ENCODE data around the gene DGKA. TPM values are rescaled to one million over a fixed set of nuclear protein-coding genes. Genes with fewer than 3 reads are reported as not detected.

The DGKA gene
- total and polyA plus RNA-seq, 2 of the 13 experiments (the other 11 are each of a cell fraction or from before 2014, with no cell fraction given): 2.4 to 5.4 TPM

DNA sequence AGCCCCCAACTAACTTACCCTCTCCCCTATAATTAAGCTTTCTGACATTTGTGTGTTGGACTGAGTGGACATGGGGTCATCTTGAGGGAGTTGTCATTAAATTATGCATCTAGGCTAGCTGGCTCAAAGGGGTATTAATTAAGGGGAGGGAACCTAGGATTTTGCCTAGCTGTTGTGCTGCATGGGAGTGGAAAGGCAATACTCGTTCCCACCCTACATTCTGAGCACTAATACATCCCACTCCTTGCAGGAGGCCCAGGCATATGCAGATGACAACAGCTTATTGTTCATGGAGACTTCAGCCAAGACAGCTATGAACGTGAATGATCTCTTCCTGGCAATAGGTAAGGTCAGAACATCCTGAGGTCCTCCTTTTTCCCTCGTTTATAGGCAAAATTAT, 60.1 kb downstream of the DGKA start:
- ATAC-seq: no peak
- ChIA-PET POLR2A (interaction anchor here (1.4 kb wide), 1 partner anchor 17 kb away, joined by 8 read pairs; the partner anchor contains the start of gene RAB5B), CTCF (ENCODE audit: low intra/inter-chr PET ratio, low total read pairs) (no interaction called here)
- Histone ChIP-seq H3K4me3 (replicated peaks in 1 of 3; ENCODE audit: insufficient read depth in 1 of 3, low read depth in 2 of 3, low read length in 3 of 3) (no peak overlapping the region), H3K9ac (ENCODE audit: insufficient read depth, low read depth, low read length) (no peak overlapping the region), H3K4me2 (ENCODE audit: low read depth, low read length) (no peak overlapping the region), H3K79me2 (ENCODE audit: insufficient read depth, low read length) (no peaks in the 10 kb centered on the region), H3K36me3 (replicated peaks in 1 of 2; ENCODE audit: control insufficient read depth in 1 of 2, insufficient read depth in 2 of 2, low read length in 2 of 2) (peaks cover 19 to 48% of the 10 kb centered on the region in 2 experiments), H2AFZ (ENCODE audit: low read length) (no peak overlapping the region), H3K9me3 (ENCODE audit: low read length) (no peaks in the 10 kb centered on the region), H3K27ac (ENCODE audit: extremely low read length, insufficient read depth, low read length) (no peak overlapping the region), H3K4me1 (ENCODE audit: insufficient read depth, low read length) (peaks cover 13% of the 10 kb centered on the region), H4K20me1 (ENCODE audit: insufficient read depth, low read length) (no peaks in the 10 kb centered on the region), H3K27me3 (ENCODE audit: control insufficient read depth in 1 of 2, insufficient read depth in 2 of 2, low read length in 2 of 2) (no peaks in the 10 kb centered on the region)
- intact Hi-C loops (cut with micrococcal nuclease; ENCODE audit: unreplicated experiment) (no loop called here), in situ Hi-C loops (cut with HindIII; ENCODE audit: extremely low pct_ligation_motif_present, low pct_unique_long_range_greater_than_20kb) (no loop called here)
- no peak for FAIRE-seq
- no peak for DNase-seq (ENCODE audit: low spot score)
- no TSS peak for BruUV-seq (replicated peaks)
- 94% methylated on average over 3 of the region's 3 CpGs for WGBS (ENCODE audit: low lambda C conversion rate)
- no peak for TF ChIP-seq MIXL1 (CRISPR knock-in tag; IDR thresholded peaks at IDR 0.05)
- no peak for TF ChIP-seq KLF6 (CRISPR knock-in tag; IDR thresholded peaks at IDR 0.05)
- TF ChIP-seq, protein P1, sequence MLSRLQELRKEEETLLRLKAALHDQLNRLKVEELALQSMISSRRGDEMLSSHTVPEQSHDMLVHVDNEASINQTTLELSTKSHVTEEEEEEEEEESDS (CRISPR knock-in tag; IDR thresholded peaks at IDR 0.05; ENCODE audit: borderline replicate concordance): no peak
- TF ChIP-seq, protein P2, sequence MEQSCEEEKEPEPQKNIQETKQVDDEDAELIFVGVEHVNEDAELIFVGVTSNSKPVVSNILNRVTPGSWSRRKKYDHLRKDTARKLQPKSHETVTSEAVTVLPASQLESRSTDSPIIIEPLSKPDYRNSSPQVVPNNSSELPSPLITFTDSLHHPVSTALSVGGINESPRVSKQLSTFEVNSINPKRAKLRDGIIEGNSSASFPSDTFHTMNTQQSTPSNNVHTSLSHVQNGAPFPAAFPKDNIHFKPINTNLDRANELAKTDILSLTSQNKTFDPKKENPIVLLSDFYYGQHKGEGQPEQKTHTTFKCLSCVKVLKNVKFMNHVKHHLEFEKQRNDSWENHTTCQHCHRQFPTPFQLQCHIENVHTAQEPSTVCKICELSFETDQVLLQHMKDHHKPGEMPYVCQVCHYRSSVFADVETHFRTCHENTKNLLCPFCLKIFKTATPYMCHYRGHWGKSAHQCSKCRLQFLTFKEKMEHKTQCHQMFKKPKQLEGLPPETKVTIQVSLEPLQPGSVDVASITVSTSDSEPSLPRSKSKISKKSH (CRISPR knock-in tag; IDR thresholded peaks at IDR 0.05; ENCODE audit: borderline replicate concordance): no peak
- TF ChIP-seq KAT8 (CRISPR knock-in tag; IDR thresholded peaks at IDR 0.05): no peak
- TF ChIP-seq, protein P3, sequence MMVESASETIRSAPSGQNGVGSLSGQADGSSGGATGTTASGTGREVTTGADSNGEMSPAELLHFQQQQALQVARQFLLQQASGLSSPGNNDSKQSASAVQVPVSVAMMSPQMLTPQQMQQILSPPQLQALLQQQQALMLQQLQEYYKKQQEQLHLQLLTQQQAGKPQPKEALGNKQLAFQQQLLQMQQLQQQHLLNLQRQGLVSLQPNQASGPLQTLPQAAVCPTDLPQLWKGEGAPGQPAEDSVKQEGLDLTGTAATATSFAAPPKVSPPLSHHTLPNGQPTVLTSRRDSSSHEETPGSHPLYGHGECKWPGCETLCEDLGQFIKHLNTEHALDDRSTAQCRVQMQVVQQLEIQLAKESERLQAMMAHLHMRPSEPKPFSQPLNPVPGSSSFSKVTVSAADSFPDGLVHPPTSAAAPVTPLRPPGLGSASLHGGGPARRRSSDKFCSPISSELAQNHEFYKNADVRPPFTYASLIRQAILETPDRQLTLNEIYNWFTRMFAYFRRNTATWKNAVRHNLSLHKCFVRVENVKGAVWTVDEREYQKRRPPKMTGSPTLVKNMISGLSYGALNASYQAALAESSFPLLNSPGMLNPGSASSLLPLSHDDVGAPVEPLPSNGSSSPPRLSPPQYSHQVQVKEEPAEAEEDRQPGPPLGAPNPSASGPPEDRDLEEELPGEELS (CRISPR knock-in tag; IDR thresholded peaks at IDR 0.05): no peak
- no peak for TF ChIP-seq RBFOX2 (IDR thresholded peaks at IDR 0.05; ENCODE audit: low read depth, low read length)
- TF ChIP-seq, protein P4, sequence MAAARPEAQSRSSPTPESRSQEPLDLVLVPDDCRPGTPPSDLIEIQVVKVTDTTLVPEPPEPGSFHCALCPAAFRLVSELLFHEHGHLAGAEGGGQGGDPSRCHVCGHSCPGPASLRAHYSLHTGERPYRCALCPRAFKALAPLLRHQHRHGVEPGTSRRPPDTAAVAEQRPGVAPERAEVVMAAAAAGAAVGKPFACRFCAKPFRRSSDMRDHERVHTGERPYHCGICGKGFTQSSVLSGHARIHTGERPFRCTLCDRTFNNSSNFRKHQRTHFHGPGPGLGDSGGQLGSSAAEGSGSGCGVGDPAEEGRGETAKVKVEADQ (CRISPR knock-in tag; IDR thresholded peaks at IDR 0.05; ENCODE audit: borderline replicate concordance): no peak
- no peak for TF ChIP-seq ZBTB8A (CRISPR knock-in tag; IDR thresholded peaks at IDR 0.05; ENCODE audit: borderline replicate concordance, low read depth)
- TF ChIP-seq, protein P5, sequence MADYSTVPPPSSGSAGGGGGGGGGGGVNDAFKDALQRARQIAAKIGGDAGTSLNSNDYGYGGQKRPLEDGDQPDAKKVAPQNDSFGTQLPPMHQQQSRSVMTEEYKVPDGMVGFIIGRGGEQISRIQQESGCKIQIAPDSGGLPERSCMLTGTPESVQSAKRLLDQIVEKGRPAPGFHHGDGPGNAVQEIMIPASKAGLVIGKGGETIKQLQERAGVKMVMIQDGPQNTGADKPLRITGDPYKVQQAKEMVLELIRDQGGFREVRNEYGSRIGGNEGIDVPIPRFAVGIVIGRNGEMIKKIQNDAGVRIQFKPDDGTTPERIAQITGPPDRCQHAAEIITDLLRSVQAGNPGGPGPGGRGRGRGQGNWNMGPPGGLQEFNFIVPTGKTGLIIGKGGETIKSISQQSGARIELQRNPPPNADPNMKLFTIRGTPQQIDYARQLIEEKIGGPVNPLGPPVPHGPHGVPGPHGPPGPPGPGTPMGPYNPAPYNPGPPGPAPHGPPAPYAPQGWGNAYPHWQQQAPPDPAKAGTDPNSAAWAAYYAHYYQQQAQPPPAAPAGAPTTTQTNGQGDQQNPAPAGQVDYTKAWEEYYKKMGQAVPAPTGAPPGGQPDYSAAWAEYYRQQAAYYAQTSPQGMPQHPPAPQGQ (CRISPR knock-in tag; IDR thresholded peaks at IDR 0.05; ENCODE audit: borderline replicate concordance): no peak
- no peak for TF ChIP-seq ZNF33B (CRISPR knock-in tag; IDR thresholded peaks at IDR 0.05)
- TF ChIP-seq, protein P6, sequence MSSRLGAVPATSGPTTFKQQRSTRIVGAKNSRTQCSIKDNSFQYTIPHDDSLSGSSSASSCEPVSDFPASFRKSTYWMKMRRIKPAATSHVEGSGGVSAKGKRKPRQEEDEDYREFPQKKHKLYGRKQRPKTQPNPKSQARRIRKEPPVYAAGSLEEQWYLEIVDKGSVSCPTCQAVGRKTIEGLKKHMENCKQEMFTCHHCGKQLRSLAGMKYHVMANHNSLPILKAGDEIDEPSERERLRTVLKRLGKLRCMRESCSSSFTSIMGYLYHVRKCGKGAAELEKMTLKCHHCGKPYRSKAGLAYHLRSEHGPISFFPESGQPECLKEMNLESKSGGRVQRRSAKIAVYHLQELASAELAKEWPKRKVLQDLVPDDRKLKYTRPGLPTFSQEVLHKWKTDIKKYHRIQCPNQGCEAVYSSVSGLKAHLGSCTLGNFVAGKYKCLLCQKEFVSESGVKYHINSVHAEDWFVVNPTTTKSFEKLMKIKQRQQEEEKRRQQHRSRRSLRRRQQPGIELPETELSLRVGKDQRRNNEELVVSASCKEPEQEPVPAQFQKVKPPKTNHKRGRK (CRISPR knock-in tag; IDR thresholded peaks at IDR 0.05): no peak
- TF ChIP-seq, protein P7, sequence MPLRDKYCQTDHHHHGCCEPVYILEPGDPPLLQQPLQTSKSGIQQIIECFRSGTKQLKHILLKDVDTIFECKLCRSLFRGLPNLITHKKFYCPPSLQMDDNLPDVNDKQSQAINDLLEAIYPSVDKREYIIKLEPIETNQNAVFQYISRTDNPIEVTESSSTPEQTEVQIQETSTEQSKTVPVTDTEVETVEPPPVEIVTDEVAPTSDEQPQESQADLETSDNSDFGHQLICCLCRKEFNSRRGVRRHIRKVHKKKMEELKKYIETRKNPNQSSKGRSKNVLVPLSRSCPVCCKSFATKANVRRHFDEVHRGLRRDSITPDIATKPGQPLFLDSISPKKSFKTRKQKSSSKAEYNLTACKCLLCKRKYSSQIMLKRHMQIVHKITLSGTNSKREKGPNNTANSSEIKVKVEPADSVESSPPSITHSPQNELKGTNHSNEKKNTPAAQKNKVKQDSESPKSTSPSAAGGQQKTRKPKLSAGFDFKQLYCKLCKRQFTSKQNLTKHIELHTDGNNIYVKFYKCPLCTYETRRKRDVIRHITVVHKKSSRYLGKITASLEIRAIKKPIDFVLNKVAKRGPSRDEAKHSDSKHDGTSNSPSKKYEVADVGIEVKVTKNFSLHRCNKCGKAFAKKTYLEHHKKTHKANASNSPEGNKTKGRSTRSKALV (CRISPR knock-in tag; IDR thresholded peaks at IDR 0.05): no peak
- TF ChIP-seq CAMTA2 (CRISPR knock-in tag; IDR thresholded peaks at IDR 0.05; ENCODE audit: borderline replicate concordance): no peak
